ENCODE results near the gene ITGB4.
"Not testable (repeated sequence)": the region's sequence is repeated elsewhere in the genome, so short reads cannot be mapped to it uniquely, and the experiment has no call there.

The ITGB4 gene

DNA sequence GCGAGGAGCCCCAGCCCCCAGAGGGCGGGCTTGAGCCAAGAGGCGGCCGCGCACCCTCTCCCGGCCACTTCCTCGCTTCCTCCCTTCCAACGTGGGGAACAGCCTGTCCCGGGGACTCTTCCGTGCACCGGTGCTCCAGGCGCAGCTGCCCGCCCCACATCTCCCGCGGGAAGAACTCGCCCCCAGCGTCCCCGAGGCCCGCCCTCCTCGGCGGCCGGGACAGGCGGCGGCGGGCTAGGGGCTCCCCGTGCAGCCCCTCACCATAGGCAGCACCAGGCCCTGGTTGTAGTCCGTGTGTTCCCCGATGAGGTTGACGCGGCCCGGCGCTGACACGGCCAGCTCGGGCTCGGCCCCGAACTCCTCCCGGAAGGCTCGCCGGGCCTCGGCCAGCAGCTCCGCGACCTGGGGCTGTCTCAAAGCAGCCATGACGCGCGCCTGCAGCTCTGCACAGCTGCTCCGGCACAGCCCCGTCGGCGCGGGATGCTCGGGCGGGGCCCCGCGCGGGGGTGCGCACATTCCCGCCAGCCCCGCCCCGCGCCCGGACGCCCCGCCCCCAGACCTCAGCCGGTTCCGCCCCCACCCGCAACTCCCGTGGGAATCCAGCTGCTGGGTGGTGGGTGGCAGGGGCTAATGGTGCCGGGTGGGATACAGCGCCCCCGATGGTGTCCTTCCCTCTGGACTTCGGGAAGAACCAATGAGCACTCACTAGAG lies 43.6 kb downstream of the ITGB4 start, which contains the start of gene GALK1:
GALK1 (minus strand) TSS at position 482 of the 711 bp plus-strand sequence; CDS start at position 426, 56 bp downstream.
- FAIRE-seq (peak; percentile 36), DNase-seq (ENCODE audit: extremely low spot score, insufficient read length, low read depth) (peak; percentile 82)

GRCh38 chr17:75765981-75766380 lies 44.7 kb downstream of the ITGB4 start:
- DNase-seq (ENCODE audit: extremely low spot score, insufficient read length, low read depth) (no peak), FAIRE-seq (no peak)

DNA sequence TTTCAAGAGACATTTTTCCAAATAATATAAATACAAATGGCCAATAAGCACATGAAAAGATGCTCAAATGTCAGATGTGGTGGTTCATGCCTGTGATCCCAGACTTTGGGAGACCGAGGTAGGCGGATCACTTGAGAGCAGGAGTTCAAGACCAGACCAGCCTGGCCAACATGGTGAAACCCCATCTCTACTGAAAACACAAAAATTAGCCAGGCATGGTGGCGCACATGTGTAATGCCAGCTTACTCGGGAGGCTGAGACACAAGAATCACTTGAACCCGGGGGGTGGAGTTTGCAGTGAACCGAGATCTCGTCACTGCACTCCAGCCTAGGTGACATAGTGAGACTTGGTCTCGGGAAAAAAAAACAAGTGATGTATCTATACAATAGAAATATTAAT lies 46.6 kb downstream of the ITGB4 start:
- DNase-seq (ENCODE audit: extremely low spot score, insufficient read length, low read depth) (no peak), FAIRE-seq (no peak)

DNA sequence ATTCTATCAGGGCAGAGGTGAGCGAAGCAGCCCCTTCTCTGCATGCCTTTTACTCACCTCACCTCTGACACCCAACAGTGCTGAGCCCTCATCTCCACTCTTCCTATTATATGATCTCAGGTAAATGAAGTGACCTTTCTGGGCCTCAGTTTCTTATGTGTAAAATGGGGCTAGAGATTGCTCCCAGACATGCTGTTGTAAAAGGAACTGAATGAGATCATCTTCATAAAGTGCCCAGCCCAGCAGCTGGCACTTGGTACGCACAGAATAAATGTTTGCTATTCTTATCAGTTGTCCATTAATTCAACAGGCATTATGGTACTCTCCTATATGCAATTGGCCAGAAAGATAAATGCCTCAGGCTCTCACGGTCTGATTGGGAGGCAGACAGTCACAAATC lies 48.3 kb downstream of the ITGB4 start:
- DNase-seq (ENCODE audit: extremely low spot score, insufficient read length, low read depth) (no peak), FAIRE-seq (no peak)

DNA sequence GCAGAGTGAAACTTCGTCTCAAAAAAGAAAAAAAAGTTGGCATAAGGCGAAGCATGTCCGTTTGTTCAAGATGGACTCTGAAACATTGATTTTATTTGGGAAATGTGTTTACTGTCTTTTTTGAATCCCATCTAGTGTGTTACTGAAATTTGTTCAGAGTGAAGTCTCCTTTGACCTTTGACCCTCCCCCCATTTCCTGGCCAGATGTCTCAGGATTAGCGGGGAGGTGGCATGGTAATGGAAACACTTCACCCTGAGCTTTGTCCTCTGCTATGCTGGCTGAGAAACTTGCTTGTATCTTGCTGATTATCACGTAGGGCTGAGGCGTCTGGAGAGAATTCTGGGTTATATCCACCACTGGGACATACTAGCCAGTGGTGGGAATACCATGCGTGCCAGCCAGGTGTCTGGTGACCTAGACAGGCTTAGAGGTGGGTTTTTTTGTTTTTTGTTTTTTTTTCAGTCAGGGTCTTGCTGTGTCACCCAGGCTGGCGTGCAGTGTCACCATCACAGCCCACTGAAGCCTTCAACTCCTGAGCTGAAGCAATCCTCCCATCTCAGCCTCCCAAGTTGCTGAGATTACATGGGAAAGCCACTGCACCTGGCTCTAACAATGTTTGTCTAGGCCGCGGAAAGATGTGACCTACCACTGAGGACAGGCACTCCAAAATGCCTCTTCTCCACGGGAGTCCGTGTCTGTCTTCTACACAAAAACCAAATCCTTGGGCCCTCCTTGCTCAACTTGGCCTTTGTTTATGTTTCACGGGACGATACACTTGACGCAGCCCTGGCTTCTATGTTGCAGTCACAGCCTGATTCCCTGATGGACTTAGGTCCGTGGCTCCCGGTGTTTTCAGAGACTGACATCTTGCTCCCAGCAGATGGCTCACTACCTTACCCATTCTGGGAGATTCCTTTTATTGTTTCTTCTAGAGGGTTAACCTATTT lies 50.3 kb downstream of the ITGB4 start:
- FAIRE-seq (no peak), DNase-seq (ENCODE audit: extremely low spot score, insufficient read length, low read depth) (no peak)

GRCh38 chr17:75773121-75773807 lies 52.0 kb downstream of the ITGB4 start:
- FAIRE-seq (no peak), DNase-seq (ENCODE audit: extremely low spot score, insufficient read length, low read depth) (no peak)

DNA sequence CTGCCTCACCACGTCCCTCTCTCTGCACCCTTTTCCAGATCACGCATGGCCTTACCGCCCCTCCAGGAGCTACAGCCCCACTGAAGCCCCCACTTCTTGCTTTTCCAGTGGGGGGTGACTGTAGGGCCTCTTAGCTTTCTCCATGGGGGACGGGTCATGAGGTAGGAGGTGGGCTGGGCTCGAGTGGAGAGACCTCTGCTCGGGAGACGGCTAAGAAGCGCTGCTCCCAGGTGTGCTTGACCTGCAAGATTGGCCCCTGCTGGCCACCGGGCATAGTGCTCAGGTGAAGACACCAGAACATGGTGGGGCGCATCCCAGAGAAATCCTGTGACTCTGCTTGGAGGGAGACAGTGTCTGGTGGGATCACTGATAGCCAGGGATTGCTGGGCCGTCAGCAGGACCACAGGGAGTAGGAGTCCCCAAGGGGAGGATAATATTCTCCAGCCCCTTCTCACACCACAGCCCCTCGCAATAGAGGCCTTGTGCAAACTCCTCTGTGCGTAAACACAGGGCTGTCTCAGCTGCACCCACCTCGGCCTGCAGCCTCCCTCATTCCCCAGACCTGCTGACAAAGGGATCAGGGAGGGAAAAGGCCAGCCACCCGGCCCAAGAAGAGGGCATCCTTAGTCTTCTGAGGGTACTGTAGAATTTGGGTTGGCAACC lies 52.7 kb downstream of the ITGB4 start:
- FAIRE-seq (no peak), DNase-seq (ENCODE audit: extremely low spot score, insufficient read length, low read depth) (no peak)

DNA sequence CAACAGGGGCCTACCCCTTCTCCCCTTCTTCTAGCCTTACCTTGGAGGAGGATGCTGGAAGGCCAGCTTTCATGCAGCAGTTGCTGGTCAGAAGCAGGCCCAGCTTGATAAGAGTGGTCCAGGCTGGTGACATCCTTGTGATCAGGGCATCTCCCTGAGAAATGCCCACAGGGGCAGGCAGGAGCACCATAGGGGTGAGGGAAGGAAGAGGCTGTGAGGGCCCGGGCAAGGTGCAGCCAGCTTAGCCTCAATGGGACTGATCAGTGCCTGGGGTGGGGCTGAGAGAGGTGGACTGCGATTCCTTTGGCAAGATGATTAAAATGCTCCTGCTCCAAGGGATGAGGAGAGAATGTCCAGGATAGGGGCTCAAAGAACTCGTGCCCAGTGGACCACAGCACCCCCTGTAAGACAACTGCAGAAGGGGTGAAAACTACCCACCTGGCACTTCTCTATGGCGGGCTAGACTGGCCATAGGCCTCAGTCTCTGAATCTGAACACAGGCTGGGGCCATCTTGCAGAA lies 53.3 kb downstream of the ITGB4 start:
- no peak for DNase-seq (ENCODE audit: extremely low spot score, insufficient read length, low read depth)
- no peak for FAIRE-seq

DNA sequence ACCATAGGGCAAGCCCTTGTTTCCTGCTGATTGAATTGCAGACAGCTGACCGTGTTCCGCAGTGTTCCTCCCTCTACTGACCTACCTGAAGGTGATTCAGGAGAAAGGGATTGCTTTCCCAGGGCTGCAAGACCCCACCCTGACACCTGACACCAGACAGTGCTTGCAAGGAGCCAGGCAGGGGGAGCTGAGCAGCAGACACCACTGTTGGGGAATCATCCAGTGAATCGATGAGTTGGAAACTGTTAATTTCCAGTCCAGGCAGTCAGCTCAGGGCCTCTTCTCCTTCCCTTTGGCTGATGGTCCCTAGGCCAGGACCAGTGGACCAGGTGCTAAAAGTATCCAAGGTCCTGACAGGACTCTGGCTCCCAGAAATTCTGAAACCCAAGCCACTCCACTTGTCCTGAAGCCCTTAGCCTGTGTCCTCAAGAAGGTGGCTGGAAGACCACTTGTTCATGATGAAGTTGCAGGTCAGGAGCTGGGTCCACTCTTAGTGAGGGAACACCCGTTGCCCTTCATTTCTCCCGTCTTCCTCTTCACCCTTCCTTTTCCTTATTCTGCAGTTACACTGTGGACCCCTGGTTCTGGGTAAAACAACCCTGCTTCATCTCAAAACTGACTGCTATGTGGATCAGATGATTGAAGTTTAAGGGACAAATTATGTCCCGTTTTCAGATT lies 53.9 kb downstream of the ITGB4 start:
- FAIRE-seq, result no peak
- no peak for DNase-seq (ENCODE audit: extremely low spot score, insufficient read length, low read depth)

- DNase-seq (ENCODE audit: extremely low spot score, insufficient read length, low read depth) (no peak), FAIRE-seq (no peak)
Measured at GRCh38 chr17:75776386-75777295, 55.4 kb downstream of the ITGB4 start.

DNA sequence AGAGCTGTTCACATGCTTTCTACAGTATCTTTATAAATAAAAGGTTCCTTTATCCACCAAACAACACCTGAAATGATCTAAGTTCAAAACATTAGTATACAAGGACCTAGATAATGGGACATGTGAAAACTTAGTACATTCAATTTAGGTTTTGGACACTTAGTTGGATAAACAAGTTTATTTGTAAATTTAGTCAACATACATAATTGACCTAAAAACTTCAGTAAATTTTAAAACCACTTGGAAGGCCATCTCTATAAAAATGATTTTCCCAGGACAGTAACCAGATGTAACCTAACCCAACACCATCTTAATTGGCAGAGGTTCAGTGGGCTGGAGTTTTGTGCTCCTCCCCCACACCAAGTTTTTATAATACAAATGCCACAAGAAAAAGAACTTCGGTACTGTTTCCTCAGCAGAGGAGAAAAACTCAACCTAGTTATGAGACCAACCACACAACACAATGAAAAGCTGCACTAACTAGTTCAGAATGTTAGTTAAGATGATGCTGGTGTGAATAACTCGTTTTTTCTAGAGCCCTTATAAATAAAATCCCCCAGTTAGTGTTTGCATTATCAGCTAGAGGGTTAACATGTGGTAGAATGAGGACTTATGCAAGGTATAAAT lies 56.1 kb downstream of the ITGB4 start:
- no peak for FAIRE-seq
- no peak for DNase-seq (ENCODE audit: extremely low spot score, insufficient read length, low read depth)

GRCh38 chr17:75778066-75778860 lies 57.0 kb downstream of the ITGB4 start:
- DNase-seq (ENCODE audit: extremely low spot score, insufficient read length, low read depth); FAIRE-seq: not testable (repeated sequence)

GRCh38 chr17:75778861-75779249 lies 57.6 kb downstream of the ITGB4 start:
- DNase-seq (ENCODE audit: extremely low spot score, insufficient read length, low read depth) (no peak), FAIRE-seq (no peak)

DNA sequence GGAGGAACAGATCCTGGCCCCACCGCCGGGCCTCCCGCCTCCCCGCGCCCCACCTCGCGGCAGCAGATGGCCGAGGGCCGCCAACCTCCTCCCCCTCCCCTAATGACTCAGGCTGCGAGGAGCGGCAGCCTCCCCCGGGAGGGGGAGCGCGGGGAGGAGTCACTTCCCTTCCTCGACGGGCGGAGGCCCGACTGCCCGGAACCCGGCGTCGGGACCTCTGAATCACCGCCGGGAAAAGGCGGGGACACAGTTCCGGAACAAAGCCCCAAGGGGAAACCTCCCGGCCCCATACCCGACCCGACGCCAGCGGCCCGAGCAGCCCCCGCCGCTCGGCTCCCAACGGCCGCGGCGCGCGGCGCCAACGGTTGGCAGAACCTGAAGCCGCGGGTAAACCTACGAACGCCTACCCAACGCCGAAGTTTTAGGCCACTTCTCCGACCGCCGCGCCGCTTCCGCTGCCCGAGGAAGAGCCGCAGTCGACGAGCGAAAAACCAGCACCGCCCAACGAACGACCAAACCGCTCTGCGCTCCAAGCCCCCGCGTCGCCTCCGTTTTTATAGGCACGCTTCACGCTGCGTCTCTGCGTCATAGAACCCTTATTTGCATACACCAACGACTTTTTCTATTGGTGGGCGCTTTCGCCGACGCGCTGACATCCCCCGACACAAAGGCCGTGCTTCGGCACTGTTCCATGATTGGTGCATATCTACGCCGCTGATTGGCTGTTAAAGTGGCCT lies 58.2 kb downstream of the ITGB4 start:
- DNase-seq (ENCODE audit: extremely low spot score, insufficient read length, low read depth), result peak; percentile 84
- peak; percentile 98 for FAIRE-seq

GRCh38 chr17:75779987-75780889 lies 59.0 kb downstream of the ITGB4 start:
- FAIRE-seq (no peak), DNase-seq (ENCODE audit: extremely low spot score, insufficient read length, low read depth) (no peak)

Measured in GM18507 (cell line).